OCI-LY7 (cell line): ENCODE data around the gene CCBE1. TPM values are rescaled to one million over a fixed set of nuclear protein-coding genes. Genes with fewer than 3 reads are reported as not detected.

Experiments
- BruUV-seq: library from RNA; stranded (reverse); fragments of 400-500 nt; replicated peaks from 2 replicates; lab custom pipeline; 2021; lab: Mats Ljungman, UMichigan
- CTCF ChIA-PET: fragments of 300-600 bp; sonication (Branson Sonifier 250); formaldehyde crosslinking; loops from one replicate; lab custom pipeline; 2022; ENCODE audit warnings: antibody characterized with exemption; ENCODE audit not compliant: unreplicated experiment; lab: Charles Lee
- POLR2A ChIA-PET: fragments of 300-600 bp; sonication (Branson Sonifier 250); formaldehyde crosslinking; loops from one replicate; lab custom pipeline; 2022; ENCODE audit warnings: antibody characterized with exemption; lab: Charles Lee
- DNase-seq: peaks from one replicate; pipeline ENCODE4 v3.0.0-alpha.2; 2015; ENCODE audit warnings: low spot score
- H2AFZ ChIP-seq: fragments of 200-600 bp; sonication (generic), shearing (Covaris generic); 2 replicates; pipeline ENCODE4 v1.6.1; 2014; ENCODE audit warnings: mild to moderate bottlenecking, antibody characterized with exemption, low read length, moderate library complexity
- H3K27ac ChIP-seq: fragments of 200-600 bp; sonication (generic); 2 replicates; pipeline ENCODE4 v1.5.1; 2014; ENCODE audit warnings: mixed run types, low read depth, mild to moderate bottlenecking, moderate library complexity, low read length, inconsistent platforms; ENCODE audit not compliant: poor library complexity, severe bottlenecking
- H3K36me3 ChIP-seq: fragments of 200-600 bp; sonication (generic); 2 replicates; pipeline ENCODE4 v1.6.1; 2014; ENCODE audit warnings: mild to moderate bottlenecking, antibody characterized with exemption, low read length, moderate library complexity, mixed read lengths; ENCODE audit not compliant: insufficient read depth
- H3K4me1 ChIP-seq: fragments of 200-600 bp; sonication (generic); 2 replicates; pipeline ENCODE4 v1.5.1; 2014; ENCODE audit warnings: mild to moderate bottlenecking, low read length; ENCODE audit not compliant: insufficient read depth, poor library complexity, severe bottlenecking
- H3K4me2 ChIP-seq: fragments of 200-600 bp; sonication (generic); 2 replicates; pipeline ENCODE4 v1.6.1; 2014; ENCODE audit warnings: mild to moderate bottlenecking, low read length
- H3K4me3 ChIP-seq: fragments of 200-600 bp; sonication (generic); 2 replicates; pipeline ENCODE4 v1.5.1; 2014; ENCODE audit warnings: mild to moderate bottlenecking, low read depth, low read length; ENCODE audit not compliant: poor library complexity, severe bottlenecking
- H3K79me2 ChIP-seq: fragments of 200-600 bp; sonication (generic); 2 replicates; pipeline ENCODE4 v1.6.1; 2016; ENCODE audit warnings: low read depth, mild to moderate bottlenecking, low read length, moderate library complexity, mixed read lengths; ENCODE audit not compliant: insufficient read depth
- H3K9me2 ChIP-seq: fragments of 200-600 bp; sonication (generic); 2 replicates; pipeline ENCODE4 v1.6.1; 2016; ENCODE audit warnings: mild to moderate bottlenecking, low read length, mixed read lengths; ENCODE audit not compliant: insufficient read depth
- H3K9me3 ChIP-seq: fragments of 200-600 bp; sonication (generic); 2 replicates; pipeline ENCODE4 v1.6.1; 2014; ENCODE audit warnings: mild to moderate bottlenecking, mixed run types, low read length, mixed read lengths
- H4K20me1 ChIP-seq: fragments of 200-600 bp; sonication (generic); 2 replicates; pipeline ENCODE4 v1.6.1; 2014; ENCODE audit warnings: mild to moderate bottlenecking, antibody characterized with exemption, low read length, moderate library complexity, mixed read lengths; ENCODE audit not compliant: insufficient read depth
- EZH2phosphoT487 ChIP-seq: fragments of 200-600 bp; sonication (generic); IDR thresholded peaks from 2 replicates; pipeline ENCODE4 v1.6.1; 2018; ENCODE audit warnings: low read depth, borderline replicate concordance, mild to moderate bottlenecking, mixed run types, antibody characterized with exemption, low read length, moderate library complexity, mixed read lengths
- intact Hi-C: fragments of 100-400 bp; cut with micrococcal nuclease; formaldehyde crosslinking; loops from one replicate; pipeline ENCODE4 v1.10.0; 2022; ENCODE audit not compliant: unreplicated experiment
- total RNA-seq, 2 experiments: library from RNA; depleted of rRNA in 1 of 2; stranded (reverse); fragments of >200 nt in 1 of 2; shearing (Covaris generic) in 1 of 2; gene quantifications; 2 replicates each; pipeline ENCODE4 v1.2.3, GENCODE V29; 2014 to 2022
- TF ChIP-seq, protein P1 (sequence below): fragments of 200-600 bp; sonication (generic); conservative IDR thresholded peaks from 2 replicates; pipeline ENCODE4 v1.5.1; 2014; ENCODE audit warnings: mild to moderate bottlenecking, antibody characterized with exemption, low read length, moderate library complexity, mixed read lengths

Gene CCBE1
- total RNA-seq, 2 experiments from 2014 or later, result 0.16 to 0.70 TPM

DNA sequence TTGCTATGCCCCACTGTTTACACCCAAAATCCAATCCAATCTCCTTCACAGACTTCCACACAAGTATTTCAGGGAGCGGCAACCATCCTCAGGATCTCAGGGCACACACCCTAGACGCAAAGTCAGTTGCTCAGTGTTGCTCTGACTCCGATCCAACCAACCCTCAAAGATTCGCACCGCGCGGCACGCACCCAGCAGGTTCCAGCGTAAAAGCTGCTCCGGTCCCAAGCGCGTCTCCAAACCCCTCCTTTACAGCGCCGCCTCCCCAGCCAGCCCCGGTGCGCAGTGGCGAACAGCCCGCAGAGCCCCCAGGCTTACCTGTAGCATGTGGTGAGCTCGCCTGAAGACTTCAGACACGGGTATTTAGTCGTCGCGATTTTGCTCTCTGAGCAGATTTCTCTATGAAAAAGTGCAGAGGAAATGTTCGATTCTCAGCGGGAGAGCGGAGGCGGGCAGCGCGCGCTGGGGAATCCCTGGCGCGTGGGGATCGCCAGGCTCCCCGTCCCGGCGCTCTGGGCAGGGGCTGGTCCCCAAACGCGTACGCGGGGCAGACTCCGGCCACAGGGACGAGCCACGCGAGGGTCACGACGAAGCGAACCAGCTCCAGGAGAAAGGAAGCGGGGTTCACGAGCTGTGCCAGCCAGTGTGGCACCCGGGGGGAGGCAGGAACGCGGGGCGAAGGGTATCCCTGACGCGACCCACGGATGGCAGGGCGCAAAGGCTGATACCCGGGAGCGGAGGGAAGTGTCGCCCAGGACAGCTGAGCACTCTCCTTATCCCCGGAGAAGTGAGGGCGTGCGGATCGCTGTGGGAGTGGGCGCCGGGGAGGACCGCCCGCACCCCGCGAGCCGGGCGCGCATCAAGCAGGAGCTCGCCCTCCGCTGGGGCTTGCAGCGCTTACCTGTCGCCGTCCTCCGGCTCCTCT is 650 bp downstream of the CCBE1 start:
- H3K9me3 ChIP-seq, result no peaks in the 10 kb centered on the region
- ChIA-PET POLR2A (no interaction called here), CTCF (no interaction called here)
- TF ChIP-seq, protein P1, sequence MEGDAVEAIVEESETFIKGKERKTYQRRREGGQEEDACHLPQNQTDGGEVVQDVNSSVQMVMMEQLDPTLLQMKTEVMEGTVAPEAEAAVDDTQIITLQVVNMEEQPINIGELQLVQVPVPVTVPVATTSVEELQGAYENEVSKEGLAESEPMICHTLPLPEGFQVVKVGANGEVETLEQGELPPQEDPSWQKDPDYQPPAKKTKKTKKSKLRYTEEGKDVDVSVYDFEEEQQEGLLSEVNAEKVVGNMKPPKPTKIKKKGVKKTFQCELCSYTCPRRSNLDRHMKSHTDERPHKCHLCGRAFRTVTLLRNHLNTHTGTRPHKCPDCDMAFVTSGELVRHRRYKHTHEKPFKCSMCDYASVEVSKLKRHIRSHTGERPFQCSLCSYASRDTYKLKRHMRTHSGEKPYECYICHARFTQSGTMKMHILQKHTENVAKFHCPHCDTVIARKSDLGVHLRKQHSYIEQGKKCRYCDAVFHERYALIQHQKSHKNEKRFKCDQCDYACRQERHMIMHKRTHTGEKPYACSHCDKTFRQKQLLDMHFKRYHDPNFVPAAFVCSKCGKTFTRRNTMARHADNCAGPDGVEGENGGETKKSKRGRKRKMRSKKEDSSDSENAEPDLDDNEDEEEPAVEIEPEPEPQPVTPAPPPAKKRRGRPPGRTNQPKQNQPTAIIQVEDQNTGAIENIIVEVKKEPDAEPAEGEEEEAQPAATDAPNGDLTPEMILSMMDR, result no peak
- TF ChIP-seq EZH2phosphoT487, result no peak
- no peaks in the 10 kb centered on the region for H4K20me1 ChIP-seq
- H3K36me3 ChIP-seq, result no peaks in the 10 kb centered on the region
- H3K9me2 ChIP-seq, result no peaks in the 10 kb centered on the region
- no peak overlapping the region for H3K4me3 ChIP-seq
- H3K4me2 ChIP-seq, result no peak overlapping the region
- H3K27ac ChIP-seq, result no peak overlapping the region
- no peak for DNase-seq
- H3K79me2 ChIP-seq, result no peaks in the 10 kb centered on the region
- no TSS peak for BruUV-seq
- intact Hi-C loops, result no loop called here
- no peaks in the 10 kb centered on the region for H3K4me1 ChIP-seq
- no peak overlapping the region for H2AFZ ChIP-seq

DNA sequence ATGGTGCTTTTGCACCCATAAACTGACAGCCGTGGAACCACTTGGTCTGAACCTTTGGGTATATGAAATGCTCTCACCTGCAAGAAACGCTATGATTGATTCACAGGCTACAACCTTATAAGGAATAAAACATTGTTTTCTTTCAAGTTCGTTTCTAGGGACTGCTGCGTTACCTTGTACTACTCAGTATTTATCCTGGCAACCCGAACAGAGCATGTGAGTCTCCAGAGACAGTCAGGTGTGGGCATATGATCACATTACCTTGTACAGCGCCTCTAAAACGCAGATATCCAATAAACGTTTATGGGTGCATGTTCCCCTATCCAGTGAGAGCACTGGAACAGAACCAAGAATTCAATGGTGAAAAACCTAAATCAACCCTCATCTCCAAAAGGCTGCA is 1.7 kb downstream of the CCBE1 start:
- no peaks in the 10 kb centered on the region for H3K9me3 ChIP-seq
- H2AFZ ChIP-seq, result no peak overlapping the region
- H3K4me1 ChIP-seq, result no peaks in the 10 kb centered on the region
- ChIA-PET POLR2A (no interaction called here), CTCF (no interaction called here)
- H3K4me3 ChIP-seq, result no peak overlapping the region
- BruUV-seq, result no TSS peak
- intact Hi-C loops, result no loop called here
- no peak for TF ChIP-seq EZH2phosphoT487
- TF ChIP-seq, protein P1, result no peak
- H3K4me2 ChIP-seq, result no peak overlapping the region
- H3K79me2 ChIP-seq, result no peaks in the 10 kb centered on the region
- DNase-seq, result no peak
- H3K36me3 ChIP-seq, result no peaks in the 10 kb centered on the region
- no peak overlapping the region for H3K27ac ChIP-seq
- H4K20me1 ChIP-seq, result no peaks in the 10 kb centered on the region
- no peaks in the 10 kb centered on the region for H3K9me2 ChIP-seq

DNA sequence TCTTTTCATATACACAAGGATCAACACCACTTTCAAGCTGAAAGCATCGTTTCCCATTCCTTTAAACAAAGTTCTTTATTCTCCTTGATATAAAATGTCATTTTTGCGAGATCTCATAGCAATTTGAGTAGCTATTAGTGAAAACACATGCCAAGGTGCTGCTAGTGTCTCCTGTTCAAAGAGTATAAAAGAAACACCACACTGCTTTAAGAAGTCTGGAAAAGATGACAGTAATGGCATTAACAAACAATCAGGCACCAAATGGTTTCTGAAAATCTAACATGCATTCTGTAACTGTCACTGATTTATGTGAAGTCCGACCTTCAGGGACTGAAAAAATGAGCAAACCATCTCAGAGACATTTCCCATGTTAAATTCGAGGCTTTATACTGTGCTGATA is 2.4 kb downstream of the CCBE1 start:
- no peak overlapping the region for H2AFZ ChIP-seq
- H3K79me2 ChIP-seq, result no peaks in the 10 kb centered on the region
- POLR2A ChIA-PET, result no interaction called here
- no peak overlapping the region for H3K27ac ChIP-seq
- CTCF ChIA-PET, result no interaction called here
- TF ChIP-seq EZH2phosphoT487, result no peak
- TF ChIP-seq, protein P1, result no peak
- H3K9me2 ChIP-seq, result no peaks in the 10 kb centered on the region
- no peak overlapping the region for H3K4me3 ChIP-seq
- no peaks in the 10 kb centered on the region for H3K9me3 ChIP-seq
- H3K4me1 ChIP-seq, result no peaks in the 10 kb centered on the region
- no peak for DNase-seq
- no peaks in the 10 kb centered on the region for H4K20me1 ChIP-seq
- no peak overlapping the region for H3K4me2 ChIP-seq
- no TSS peak for BruUV-seq
- intact Hi-C loops, result no loop called here
- no peaks in the 10 kb centered on the region for H3K36me3 ChIP-seq
